H1 (cell line): ENCODE measurements around the gene AGFG2. TPM values are rescaled to one million over a fixed set of nuclear protein-coding genes. Genes with fewer than 3 reads are reported as not detected.
"Not testable (repeated sequence)": the region's sequence is repeated elsewhere in the genome, so short reads cannot be mapped to it uniquely, and the experiment has no call there.

Source experiments
- CTCF ChIA-PET: fragments of 300-600 bp; sonication (Branson Sonifier 250); formaldehyde crosslinking; loops from one replicate; lab custom pipeline; 2021; ENCODE audit not compliant: partially characterized antibody; lab: Charles Lee
- POLR2A ChIA-PET: fragments of 300-600 bp; sonication (Branson Sonifier 250); formaldehyde crosslinking; loops from one replicate; lab custom pipeline; 2021; ENCODE audit warnings: inconsistent platforms; ENCODE audit not compliant: partially characterized antibody; lab: Charles Lee
- DNase-seq, 2 experiments: peaks; one replicate each; pipeline versions ENCODE4 v3.0.0 to v3.0.0-alpha.2; 2010 to 2022; ENCODE audit warnings: low spot score in 2 of 2, low read depth in 1 of 2, mixed read lengths in 1 of 2
- FAIRE-seq: peaks from 2 replicates; lab custom pipeline; 2011; peaks lifted over from hg19 to GRCh38; lab: Jason Lieb, UNC
- H2AFZ ChIP-seq: 2 replicates; pipeline ENCODE4 v1.8.1; 2012; ENCODE audit warnings: low read length, inconsistent platforms
- H2AK5ac ChIP-seq: 2 replicates; pipeline ENCODE4 v1.6.1; 2013; ENCODE audit warnings: low read depth, low read length
- H2BK120ac ChIP-seq: replicated peaks from 2 replicates; pipeline ENCODE3; 2013; ENCODE audit warnings: low read depth, low read length, inconsistent platforms
- H2BK12ac ChIP-seq: 2 replicates; pipeline ENCODE4 v1.6.1; 2013; ENCODE audit warnings: low read depth, low read length
- H2BK15ac ChIP-seq: 2 replicates; pipeline ENCODE4 v1.6.1; 2013; ENCODE audit warnings: low read length
- H2BK20ac ChIP-seq: 2 replicates; pipeline ENCODE4 v1.6.1; 2013; ENCODE audit warnings: low read length
- H2BK5ac ChIP-seq: 2 replicates; pipeline ENCODE4 v1.6.1; 2013; ENCODE audit warnings: low read depth, low read length
- H3K14ac ChIP-seq: 2 replicates; pipeline ENCODE4 v1.6.1; 2013; ENCODE audit warnings: inconsistent platforms; ENCODE audit not compliant: insufficient read length
- H3K18ac ChIP-seq: 2 replicates; pipeline ENCODE4 v1.6.1; 2013; ENCODE audit warnings: low read length; ENCODE audit errors: extremely low read depth
- H3K23ac ChIP-seq: 2 replicates; pipeline ENCODE4 v1.6.1; 2013; ENCODE audit warnings: inconsistent platforms; ENCODE audit not compliant: insufficient read length
- H3K23me2 ChIP-seq: 2 replicates; pipeline ENCODE4 v1.6.1; 2013; ENCODE audit warnings: low read depth, low read length
- H3K27ac ChIP-seq: 2 replicates; pipeline ENCODE4 v1.6.1; 2011; ENCODE audit warnings: low read depth, low read length, inconsistent platforms
- H3K27me3 ChIP-seq, 4 experiments: replicated peaks in 1 of 4; 1 replicate in 1 of 4; 2 replicates in 3 of 4; pipeline versions ENCODE4 v1.6.1 to v1.8.1; 2011 to 2013; ENCODE audit warnings: low read length in 3 of 4, mild to moderate bottlenecking in 3 of 4, inconsistent platforms in 2 of 4, mixed read lengths in 2 of 4, moderate library complexity in 1 of 4; ENCODE audit not compliant: control insufficient read depth in 3 of 4, insufficient read depth in 3 of 4; ENCODE audit errors: extremely low read depth in 1 of 4
- H3K36me3 ChIP-seq, 4 experiments: 2 replicates each; pipeline versions ENCODE4 v1.6.1 to v1.8.1; 2011 to 2013; ENCODE audit warnings: mild to moderate bottlenecking in 4 of 4, low read length in 3 of 4, moderate library complexity in 2 of 4, control low read depth in 1 of 4, inconsistent platforms in 1 of 4; ENCODE audit not compliant: insufficient read depth in 4 of 4, control insufficient read depth in 2 of 4
- H3K4ac ChIP-seq: replicated peaks from 2 replicates; pipeline ENCODE3; 2013; ENCODE audit warnings: low read length, low read depth, mixed read lengths, inconsistent platforms; ENCODE audit not compliant: insufficient read length
- H3K4me1 ChIP-seq, 4 experiments: replicated peaks in 1 of 4; 1 replicate in 1 of 4; 2 replicates in 3 of 4; pipeline versions ENCODE4 v1.6.1 to v1.8.1; 2011 to 2013; ENCODE audit warnings: low read length in 3 of 4, inconsistent platforms in 2 of 4, mixed read lengths in 1 of 4; ENCODE audit not compliant: insufficient read depth in 4 of 4, control insufficient read depth in 3 of 4
- H3K4me2 ChIP-seq, 2 experiments: 2 replicates each; pipeline versions ENCODE4 v1.6.1 to v1.8.1; 2011 to 2013; ENCODE audit warnings: low read depth in 2 of 2, low read length in 2 of 2, control low read depth in 1 of 2, inconsistent platforms in 1 of 2, mild to moderate bottlenecking in 1 of 2; ENCODE audit not compliant: insufficient read depth in 1 of 2
- H3K4me3 ChIP-seq, 4 experiments: fragments of 200-600, 300-600 bp in 1 of 4; sonication (generic), shearing (Covaris generic), sonication (Bioruptor Twin) in 1 of 4; 2 replicates each; pipeline versions ENCODE4 v1.5.1 to v1.8.1; 2011 to 2016; ENCODE audit warnings: low read length in 4 of 4, low read depth in 3 of 4, control low read depth in 2 of 4, inconsistent platforms in 2 of 4, mild to moderate bottlenecking in 2 of 4, mixed read lengths in 1 of 4, moderate library complexity in 1 of 4; ENCODE audit not compliant: insufficient read depth in 2 of 4; ENCODE audit errors: extremely low read depth in 1 of 4
- H3K56ac ChIP-seq: replicated peaks from 2 replicates; pipeline ENCODE3; 2013; ENCODE audit warnings: low read depth, mild to moderate bottlenecking, mixed read lengths, low read length, inconsistent platforms; ENCODE audit not compliant: insufficient read length
- H3K79me1 ChIP-seq: 2 replicates; pipeline ENCODE4 v1.6.1; 2013; ENCODE audit warnings: low read depth, low read length, control low read depth
- H3K79me2 ChIP-seq, 2 experiments: 2 replicates each; pipeline versions ENCODE4 v1.6.1 to v1.8.1; 2012 to 2013; ENCODE audit warnings: low read length in 2 of 2, mild to moderate bottlenecking in 2 of 2, inconsistent platforms in 1 of 2; ENCODE audit not compliant: insufficient read depth in 2 of 2, control insufficient read depth in 1 of 2
- H3K9ac ChIP-seq, 4 experiments: replicated peaks in 1 of 4; 1 replicate in 1 of 4; 2 replicates in 3 of 4; pipeline versions ENCODE4 v1.6.1 to v1.8.1; 2011 to 2013; ENCODE audit warnings: low read depth in 3 of 4, low read length in 3 of 4, control low read depth in 2 of 4, mild to moderate bottlenecking in 2 of 4, moderate library complexity in 2 of 4, inconsistent platforms in 1 of 4; ENCODE audit errors: extremely low read depth in 1 of 4
- H3K9me3 ChIP-seq, 2 experiments: 2 replicates each; pipeline versions ENCODE4 v1.6.1 to v1.8.1; 2012 to 2013; ENCODE audit warnings: mild to moderate bottlenecking in 2 of 2, moderate library complexity in 2 of 2, control low read depth in 1 of 2, inconsistent platforms in 1 of 2, low read depth in 1 of 2, low read length in 1 of 2, mixed read lengths in 1 of 2; ENCODE audit not compliant: insufficient read depth in 2 of 2
- H4K20me1 ChIP-seq, 2 experiments: replicated peaks in 1 of 2; 2 replicates each; pipeline versions ENCODE3 to v1.8.1; 2011 to 2013; ENCODE audit warnings: inconsistent platforms in 2 of 2, low read length in 2 of 2, mild to moderate bottlenecking in 1 of 2; ENCODE audit not compliant: insufficient read depth in 2 of 2, control insufficient read depth in 1 of 2
- H4K5ac ChIP-seq: 2 replicates; pipeline ENCODE4 v1.6.1; 2013; ENCODE audit warnings: low read length, low read depth, mixed read lengths, inconsistent platforms; ENCODE audit not compliant: insufficient read length
- H4K8ac ChIP-seq: 2 replicates; pipeline ENCODE4 v1.8.0; 2013; ENCODE audit warnings: mild to moderate bottlenecking, moderate library complexity, low read length, inconsistent platforms; ENCODE audit not compliant: insufficient read depth; ENCODE audit errors: extremely low read depth
- H4K91ac ChIP-seq: replicated peaks from 2 replicates; pipeline ENCODE3; 2013; ENCODE audit warnings: low read length, mixed read lengths, inconsistent platforms; ENCODE audit not compliant: insufficient read length
- WGBS, 2 experiments: shearing (Covaris generic) in 1 of 2; methylation state at CpG; one replicate each; pipeline versions ENCODE4 v1.1.6 to v1.1.7; 2013 to 2015; ENCODE audit warnings: low lambda C conversion rate in 2 of 2, mixed read lengths in 2 of 2, inconsistent platforms in 1 of 2, low coverage in 1 of 2, missing lambda C conversion rate in 1 of 2; ENCODE audit not compliant: insufficient replicate concordance in 2 of 2, insufficient coverage in 1 of 2, insufficient read length in 1 of 2; ENCODE audit errors: extremely low coverage in 1 of 2, missing lambda C conversion rate in 1 of 2; 5-methylcytosine and 5-hydroxymethylcytosine counted together
- polyA plus RNA-seq, 7 experiments: library from polyadenylated mRNA; depleted of rRNA in 3 of 7; stranded (reverse) in 5 of 7; unstranded in 2 of 7; fragments of >200 nt in 5 of 7; fragments of 200-250 nt in 2 of 7; gene quantifications; 1 replicate in 5 of 7; 2 replicates in 1 of 7; 4 replicates in 1 of 7; pipeline versions ENCODE4 v1.2.1 to v1.2.3, GENCODE V29; 2011 to 2013; ENCODE audit warnings: missing spikeins in 2 of 7, mixed read lengths in 2 of 7
- total RNA-seq: library from RNA; stranded (reverse); fragmentation: NEBNext Ultra II Directional; extraction: Animal tissue kit (Norgen Biotek cat#: 25700); gene quantifications from 2 replicates; pipeline ENCODE4 v1.2.1, GENCODE V29; 2021

Gene AGFG2
- total and polyA plus RNA-seq, 2 of the 8 experiments (the other 6 are each of a cell fraction or from before 2014, with no cell fraction given), result 7.6 to 11.2 TPM

GRCh38 chr7:100564405-100564804 is 25.4 kb downstream of the AGFG2 start:
- H3K56ac ChIP-seq, H2BK120ac ChIP-seq, H4K8ac ChIP-seq, DNase-seq, H3K18ac ChIP-seq, H3K27me3 ChIP-seq, H2BK5ac ChIP-seq, H3K4me3 ChIP-seq, H4K20me1 ChIP-seq, H2BK15ac ChIP-seq, H3K14ac ChIP-seq, H3K27ac ChIP-seq, H2AFZ ChIP-seq, H4K5ac ChIP-seq, FAIRE-seq, H3K9ac ChIP-seq, H3K9me3 ChIP-seq, H3K79me2 ChIP-seq, H3K4ac ChIP-seq, H4K91ac ChIP-seq, H3K36me3 ChIP-seq, H2BK20ac ChIP-seq, H3K4me2 ChIP-seq, H3K79me1 ChIP-seq, H3K23me2 ChIP-seq, H3K23ac ChIP-seq: not testable (repeated sequence)
- 0 out of 2 replicates have a peak overlapping the region, but pooled peaks have one; percentile 60 for H2BK12ac ChIP-seq
- 91% methylated on average over 6 of the region's 6 CpGs; no CpG with 5 or more reads in 1 of the 2 experiments for WGBS, 2 experiments
- H2AK5ac ChIP-seq, result 0 out of 2 replicates have a peak overlapping the region, but pooled peaks have one; percentile 58
- CTCF ChIA-PET, result interaction anchor here (0.8 to 12.7 kb wide), 39 partner anchors 10 to 576 kb away, joined by 3 to 341 read pairs (median 5); partner anchors contain the start of genes AGFG2, FBXO24, LRCH4 and MOSPD3
- POLR2A ChIA-PET, result interaction anchor here (1.0 to 2.6 kb wide), 9 partner anchors 8 to 191 kb away, joined by 3 to 11 read pairs (median 5); partner anchors contain the start of gene FBXO24
- peaks cover 0 to 23% (median 9%) of the 10 kb centered on the region in 4 experiments; a peak in 6 of 7 replicates for H3K4me1 ChIP-seq
